H1 (cell line): ENCODE measurements around the gene IKZF2. TPM values are rescaled to one million over a fixed set of nuclear protein-coding genes. Genes with fewer than 3 reads are reported as not detected.

Experiments used
- CTCF ChIA-PET: fragments of 300-600 bp; sonication (Branson Sonifier 250); formaldehyde crosslinking; loops from one replicate; lab custom pipeline; 2021; ENCODE audit not compliant: partially characterized antibody; lab: Charles Lee
- POLR2A ChIA-PET: fragments of 300-600 bp; sonication (Branson Sonifier 250); formaldehyde crosslinking; loops from one replicate; lab custom pipeline; 2021; ENCODE audit warnings: inconsistent platforms; ENCODE audit not compliant: partially characterized antibody; lab: Charles Lee
- DNase-seq, 2 experiments: peaks; one replicate each; pipeline versions ENCODE4 v3.0.0 to v3.0.0-alpha.2; 2010 to 2022; ENCODE audit warnings: low spot score in 2 of 2, low read depth in 1 of 2, mixed read lengths in 1 of 2
- FAIRE-seq: peaks from 2 replicates; lab custom pipeline; 2011; peaks lifted over from hg19 to GRCh38; lab: Jason Lieb, UNC
- H2AFZ ChIP-seq: 2 replicates; pipeline ENCODE4 v1.8.1; 2012; ENCODE audit warnings: low read length, inconsistent platforms
- H2AK5ac ChIP-seq: 2 replicates; pipeline ENCODE4 v1.6.1; 2013; ENCODE audit warnings: low read depth, low read length
- H2BK120ac ChIP-seq: replicated peaks from 2 replicates; pipeline ENCODE3; 2013; ENCODE audit warnings: low read depth, low read length, inconsistent platforms
- H2BK12ac ChIP-seq: 2 replicates; pipeline ENCODE4 v1.6.1; 2013; ENCODE audit warnings: low read depth, low read length
- H2BK15ac ChIP-seq: 2 replicates; pipeline ENCODE4 v1.6.1; 2013; ENCODE audit warnings: low read length
- H2BK20ac ChIP-seq: 2 replicates; pipeline ENCODE4 v1.6.1; 2013; ENCODE audit warnings: low read length
- H2BK5ac ChIP-seq: 2 replicates; pipeline ENCODE4 v1.6.1; 2013; ENCODE audit warnings: low read depth, low read length
- H3K14ac ChIP-seq: 2 replicates; pipeline ENCODE4 v1.6.1; 2013; ENCODE audit warnings: inconsistent platforms; ENCODE audit not compliant: insufficient read length
- H3K18ac ChIP-seq: 2 replicates; pipeline ENCODE4 v1.6.1; 2013; ENCODE audit warnings: low read length; ENCODE audit errors: extremely low read depth
- H3K23ac ChIP-seq: 2 replicates; pipeline ENCODE4 v1.6.1; 2013; ENCODE audit warnings: inconsistent platforms; ENCODE audit not compliant: insufficient read length
- H3K23me2 ChIP-seq: 2 replicates; pipeline ENCODE4 v1.6.1; 2013; ENCODE audit warnings: low read depth, low read length
- H3K27ac ChIP-seq: 2 replicates; pipeline ENCODE4 v1.6.1; 2011; ENCODE audit warnings: low read depth, low read length, inconsistent platforms
- H3K27me3 ChIP-seq, 4 experiments: replicated peaks in 1 of 4; 1 replicate in 1 of 4; 2 replicates in 3 of 4; pipeline versions ENCODE4 v1.6.1 to v1.8.1; 2011 to 2013; ENCODE audit warnings: low read length in 3 of 4, mild to moderate bottlenecking in 3 of 4, inconsistent platforms in 2 of 4, mixed read lengths in 2 of 4, moderate library complexity in 1 of 4; ENCODE audit not compliant: control insufficient read depth in 3 of 4, insufficient read depth in 3 of 4; ENCODE audit errors: extremely low read depth in 1 of 4
- H3K36me3 ChIP-seq, 4 experiments: 2 replicates each; pipeline versions ENCODE4 v1.6.1 to v1.8.1; 2011 to 2013; ENCODE audit warnings: mild to moderate bottlenecking in 4 of 4, low read length in 3 of 4, moderate library complexity in 2 of 4, control low read depth in 1 of 4, inconsistent platforms in 1 of 4; ENCODE audit not compliant: insufficient read depth in 4 of 4, control insufficient read depth in 2 of 4
- H3K4ac ChIP-seq: replicated peaks from 2 replicates; pipeline ENCODE3; 2013; ENCODE audit warnings: low read length, low read depth, mixed read lengths, inconsistent platforms; ENCODE audit not compliant: insufficient read length
- H3K4me1 ChIP-seq, 4 experiments: replicated peaks in 1 of 4; 1 replicate in 1 of 4; 2 replicates in 3 of 4; pipeline versions ENCODE4 v1.6.1 to v1.8.1; 2011 to 2013; ENCODE audit warnings: low read length in 3 of 4, inconsistent platforms in 2 of 4, mixed read lengths in 1 of 4; ENCODE audit not compliant: insufficient read depth in 4 of 4, control insufficient read depth in 3 of 4
- H3K4me2 ChIP-seq, 2 experiments: 2 replicates each; pipeline versions ENCODE4 v1.6.1 to v1.8.1; 2011 to 2013; ENCODE audit warnings: low read depth in 2 of 2, low read length in 2 of 2, control low read depth in 1 of 2, inconsistent platforms in 1 of 2, mild to moderate bottlenecking in 1 of 2; ENCODE audit not compliant: insufficient read depth in 1 of 2
- H3K4me3 ChIP-seq, 4 experiments: fragments of 200-600, 300-600 bp in 1 of 4; sonication (generic), shearing (Covaris generic), sonication (Bioruptor Twin) in 1 of 4; 2 replicates each; pipeline versions ENCODE4 v1.5.1 to v1.8.1; 2011 to 2016; ENCODE audit warnings: low read length in 4 of 4, low read depth in 3 of 4, control low read depth in 2 of 4, inconsistent platforms in 2 of 4, mild to moderate bottlenecking in 2 of 4, mixed read lengths in 1 of 4, moderate library complexity in 1 of 4; ENCODE audit not compliant: insufficient read depth in 2 of 4; ENCODE audit errors: extremely low read depth in 1 of 4
- H3K56ac ChIP-seq: replicated peaks from 2 replicates; pipeline ENCODE3; 2013; ENCODE audit warnings: low read depth, mild to moderate bottlenecking, mixed read lengths, low read length, inconsistent platforms; ENCODE audit not compliant: insufficient read length
- H3K79me1 ChIP-seq: 2 replicates; pipeline ENCODE4 v1.6.1; 2013; ENCODE audit warnings: low read depth, low read length, control low read depth
- H3K79me2 ChIP-seq, 2 experiments: 2 replicates each; pipeline versions ENCODE4 v1.6.1 to v1.8.1; 2012 to 2013; ENCODE audit warnings: low read length in 2 of 2, mild to moderate bottlenecking in 2 of 2, inconsistent platforms in 1 of 2; ENCODE audit not compliant: insufficient read depth in 2 of 2, control insufficient read depth in 1 of 2
- H3K9ac ChIP-seq, 4 experiments: replicated peaks in 1 of 4; 1 replicate in 1 of 4; 2 replicates in 3 of 4; pipeline versions ENCODE4 v1.6.1 to v1.8.1; 2011 to 2013; ENCODE audit warnings: low read depth in 3 of 4, low read length in 3 of 4, control low read depth in 2 of 4, mild to moderate bottlenecking in 2 of 4, moderate library complexity in 2 of 4, inconsistent platforms in 1 of 4; ENCODE audit errors: extremely low read depth in 1 of 4
- H3K9me3 ChIP-seq, 2 experiments: 2 replicates each; pipeline versions ENCODE4 v1.6.1 to v1.8.1; 2012 to 2013; ENCODE audit warnings: mild to moderate bottlenecking in 2 of 2, moderate library complexity in 2 of 2, control low read depth in 1 of 2, inconsistent platforms in 1 of 2, low read depth in 1 of 2, low read length in 1 of 2, mixed read lengths in 1 of 2; ENCODE audit not compliant: insufficient read depth in 2 of 2
- H4K20me1 ChIP-seq, 2 experiments: replicated peaks in 1 of 2; 2 replicates each; pipeline versions ENCODE3 to v1.8.1; 2011 to 2013; ENCODE audit warnings: inconsistent platforms in 2 of 2, low read length in 2 of 2, mild to moderate bottlenecking in 1 of 2; ENCODE audit not compliant: insufficient read depth in 2 of 2, control insufficient read depth in 1 of 2
- H4K5ac ChIP-seq: 2 replicates; pipeline ENCODE4 v1.6.1; 2013; ENCODE audit warnings: low read length, low read depth, mixed read lengths, inconsistent platforms; ENCODE audit not compliant: insufficient read length
- H4K8ac ChIP-seq: 2 replicates; pipeline ENCODE4 v1.8.0; 2013; ENCODE audit warnings: mild to moderate bottlenecking, moderate library complexity, low read length, inconsistent platforms; ENCODE audit not compliant: insufficient read depth; ENCODE audit errors: extremely low read depth
- H4K91ac ChIP-seq: replicated peaks from 2 replicates; pipeline ENCODE3; 2013; ENCODE audit warnings: low read length, mixed read lengths, inconsistent platforms; ENCODE audit not compliant: insufficient read length
- ASH2L ChIP-seq: fragments of 200-600, 300-600 bp; sonication (generic); IDR thresholded peaks from one replicate; pipeline ENCODE4 v1.7.1; 2017; ENCODE audit warnings: low read length
- SIN3A ChIP-seq, 2 experiments: IDR thresholded peaks in 1 of 2; conservative IDR thresholded peaks in 1 of 2; 2 replicates each; pipeline ENCODE4 v1.6.1; 2011 to 2012; ENCODE audit warnings: low read length in 2 of 2, improper control_type of control experiment in 1 of 2, low read depth in 1 of 2, mild to moderate bottlenecking in 1 of 2
- WGBS, 2 experiments: shearing (Covaris generic) in 1 of 2; methylation state at CpG; one replicate each; pipeline versions ENCODE4 v1.1.6 to v1.1.7; 2013 to 2015; ENCODE audit warnings: low lambda C conversion rate in 2 of 2, mixed read lengths in 2 of 2, inconsistent platforms in 1 of 2, low coverage in 1 of 2, missing lambda C conversion rate in 1 of 2; ENCODE audit not compliant: insufficient replicate concordance in 2 of 2, insufficient coverage in 1 of 2, insufficient read length in 1 of 2; ENCODE audit errors: extremely low coverage in 1 of 2, missing lambda C conversion rate in 1 of 2; 5-methylcytosine and 5-hydroxymethylcytosine counted together
- polyA plus RNA-seq, 7 experiments: library from polyadenylated mRNA; depleted of rRNA in 3 of 7; stranded (reverse) in 5 of 7; unstranded in 2 of 7; fragments of >200 nt in 5 of 7; fragments of 200-250 nt in 2 of 7; gene quantifications; 1 replicate in 5 of 7; 2 replicates in 1 of 7; 4 replicates in 1 of 7; pipeline versions ENCODE4 v1.2.1 to v1.2.3, GENCODE V29; 2011 to 2013; ENCODE audit warnings: missing spikeins in 2 of 7, mixed read lengths in 2 of 7
- total RNA-seq: library from RNA; stranded (reverse); fragmentation: NEBNext Ultra II Directional; extraction: Animal tissue kit (Norgen Biotek cat#: 25700); gene quantifications from 2 replicates; pipeline ENCODE4 v1.2.1, GENCODE V29; 2021

IKZF2 gene
- total and polyA plus RNA-seq, 2 of the 8 experiments (the other 6 are each of a cell fraction or from before 2014, with no cell fraction given): 1.7 to 4.4 TPM

GRCh38 chr2:213149949-213150314 lies 1.5 kb downstream of the IKZF2 start:
- H4K20me1 ChIP-seq: no peaks in the 10 kb centered on the region
- no peak overlapping the region for H3K56ac ChIP-seq
- no peak overlapping the region for H3K14ac ChIP-seq
- H3K4me3 ChIP-seq: peak overlapping the region; percentile 11 to 97 (median 66)
- no peak overlapping the region for H2AK5ac ChIP-seq
- H2AFZ ChIP-seq: peak overlapping the region; percentile 79
- H3K9me3 ChIP-seq: no peaks in the 10 kb centered on the region
- no peaks in the 10 kb centered on the region for H3K27me3 ChIP-seq
- TF ChIP-seq SIN3A (conservative IDR thresholded peaks at IDR 0.05 in 1 of 2, IDR thresholded peaks at IDR 0.05 in 1 of 2; ENCODE audit: low read depth in 1 of 2, low read length in 2 of 2): no peak
- peak; percentile 55 for TF ChIP-seq ASH2L
- H3K4me2 ChIP-seq: peak overlapping the region; percentile 68 to 76
- ChIA-PET CTCF (interaction anchor here (0.6 to 1.9 kb wide), 7 partner anchors 19 to 437 kb away, joined by 3 to 7 read pairs (median 3); no protein-coding TSS in a partner anchor), POLR2A (interaction anchor here (0.9 kb wide), 1 partner anchor 39 kb away, joined by 4 read pairs; no protein-coding TSS in a partner anchor)
- peak overlapping the region; percentile 72 for H4K5ac ChIP-seq
- H2BK20ac ChIP-seq: no peak overlapping the region
- no peak overlapping the region for H4K8ac ChIP-seq
- peak overlapping the region; percentile 26; the same call in 1 of the 2 replicates for H2BK5ac ChIP-seq
- peak overlapping the region in 1 of 4 experiments; percentile 26; a peak in 2 of 7 replicates for H3K9ac ChIP-seq
- no peak overlapping the region for H3K23ac ChIP-seq
- H2BK12ac ChIP-seq: no peak overlapping the region
- H3K4me1 ChIP-seq: peaks cover 0 to 10% (median 2%) of the 10 kb centered on the region in 4 experiments; a peak in 2 of 7 replicates
- no peaks in the 10 kb centered on the region for H3K36me3 ChIP-seq
- no peak overlapping the region for H2BK15ac ChIP-seq
- 7% methylated on average over 7 of the region's 7 CpGs; no CpG with 5 or more reads in 1 of the 2 experiments for WGBS, 2 experiments
- no peak overlapping the region for H3K4ac ChIP-seq
- H2BK120ac ChIP-seq: no peak overlapping the region
- H3K18ac ChIP-seq: no peak overlapping the region
- DNase-seq (no peak), FAIRE-seq (no peak)
- no peak overlapping the region for H3K27ac ChIP-seq
- no peaks in the 10 kb centered on the region for H3K79me2 ChIP-seq
- H4K91ac ChIP-seq: no peak overlapping the region
- H3K23me2 ChIP-seq: peaks cover 8% of the 10 kb centered on the region
- no peaks in the 10 kb centered on the region for H3K79me1 ChIP-seq
